HL-60 (cell line): ENCODE measurements around the gene FKBP7.

Experiments
- DNase-seq, 2 experiments: peaks; one replicate each; pipeline ENCODE4 v3.0.0-alpha.2; 2010 to 2020; ENCODE audit warnings: low read depth in 1 of 2, low spot score in 1 of 2
- H3K27ac ChIP-seq: fragments of 250-450 bp; sonication (Bioruptor Pico); replicated peaks from 2 replicates; pipeline ENCODE4 v1.5.1; 2020; ENCODE audit warnings: mild to moderate bottlenecking, moderate library complexity
- H3K27me3 ChIP-seq: fragments of 250-450 bp; sonication (Bioruptor Pico); 2 replicates; pipeline ENCODE4 v1.5.1; 2021; ENCODE audit warnings: mild to moderate bottlenecking, moderate library complexity; ENCODE audit not compliant: insufficient read depth, poor library complexity, severe bottlenecking
- H3K4me3 ChIP-seq: replicated peaks from 2 replicates; pipeline ENCODE4 v1.5.1; 2011; ENCODE audit warnings: mild to moderate bottlenecking, control low read depth, low read length; ENCODE audit not compliant: insufficient read depth
- GABPA ChIP-seq: IDR thresholded peaks from 2 replicates; pipeline ENCODE4 v1.6.1; 2012; ENCODE audit warnings: low read depth
- POLR2AphosphoS5 ChIP-seq: IDR thresholded peaks from 2 replicates; pipeline ENCODE4 v1.6.1; 2012; ENCODE audit warnings: low read depth
- SPI1 ChIP-seq: IDR thresholded peaks from 2 replicates; pipeline ENCODE4 v1.6.1; 2012; ENCODE audit warnings: low read depth, mild to moderate bottlenecking, borderline replicate concordance
- TF ChIP-seq, protein P1 (sequence below): IDR thresholded peaks from 2 replicates; pipeline ENCODE4 v1.6.1; 2012; ENCODE audit warnings: low read depth; ENCODE audit not compliant: insufficient replicate concordance
- TF ChIP-seq, protein P2 (sequence below): IDR thresholded peaks from one replicate; pipeline ENCODE4 v1.5.1; 2011; ENCODE audit warnings: low read length, control low read depth, inconsistent platforms; ENCODE audit not compliant: insufficient read depth

FKBP7 gene

DNA sequence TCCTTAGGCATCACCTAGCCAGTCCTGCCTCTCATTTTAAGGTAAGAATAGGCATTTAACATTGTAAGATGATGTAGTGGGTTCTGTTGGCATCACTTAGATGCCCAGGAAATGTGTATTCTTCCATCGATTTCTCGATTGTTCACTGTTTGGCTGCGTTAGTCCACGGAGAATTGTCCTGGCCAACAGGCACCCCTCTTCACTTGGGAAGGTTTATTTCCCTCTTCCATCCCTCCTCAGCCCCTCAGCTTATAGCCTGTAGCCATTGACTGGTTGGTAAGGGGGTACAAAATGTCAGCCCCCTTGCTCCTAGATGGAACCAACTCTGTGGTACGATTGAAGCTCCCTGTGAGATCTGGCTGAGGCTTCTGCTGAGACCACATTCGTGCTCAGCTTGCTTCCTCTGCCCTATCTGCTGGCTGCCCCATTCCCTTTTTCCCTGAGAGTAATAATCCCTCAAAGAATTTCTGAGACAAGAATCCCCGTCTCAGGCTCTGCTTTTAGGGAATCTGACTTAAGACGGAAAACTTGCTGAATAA lies 45.3 kb upstream of the FKBP7 start:
- H3K4me3 ChIP-seq = no peak overlapping the region
- TF ChIP-seq SPI1 (no peak), POLR2AphosphoS5 (no peak), GABPA (no peak)
- TF ChIP-seq, protein P1, sequence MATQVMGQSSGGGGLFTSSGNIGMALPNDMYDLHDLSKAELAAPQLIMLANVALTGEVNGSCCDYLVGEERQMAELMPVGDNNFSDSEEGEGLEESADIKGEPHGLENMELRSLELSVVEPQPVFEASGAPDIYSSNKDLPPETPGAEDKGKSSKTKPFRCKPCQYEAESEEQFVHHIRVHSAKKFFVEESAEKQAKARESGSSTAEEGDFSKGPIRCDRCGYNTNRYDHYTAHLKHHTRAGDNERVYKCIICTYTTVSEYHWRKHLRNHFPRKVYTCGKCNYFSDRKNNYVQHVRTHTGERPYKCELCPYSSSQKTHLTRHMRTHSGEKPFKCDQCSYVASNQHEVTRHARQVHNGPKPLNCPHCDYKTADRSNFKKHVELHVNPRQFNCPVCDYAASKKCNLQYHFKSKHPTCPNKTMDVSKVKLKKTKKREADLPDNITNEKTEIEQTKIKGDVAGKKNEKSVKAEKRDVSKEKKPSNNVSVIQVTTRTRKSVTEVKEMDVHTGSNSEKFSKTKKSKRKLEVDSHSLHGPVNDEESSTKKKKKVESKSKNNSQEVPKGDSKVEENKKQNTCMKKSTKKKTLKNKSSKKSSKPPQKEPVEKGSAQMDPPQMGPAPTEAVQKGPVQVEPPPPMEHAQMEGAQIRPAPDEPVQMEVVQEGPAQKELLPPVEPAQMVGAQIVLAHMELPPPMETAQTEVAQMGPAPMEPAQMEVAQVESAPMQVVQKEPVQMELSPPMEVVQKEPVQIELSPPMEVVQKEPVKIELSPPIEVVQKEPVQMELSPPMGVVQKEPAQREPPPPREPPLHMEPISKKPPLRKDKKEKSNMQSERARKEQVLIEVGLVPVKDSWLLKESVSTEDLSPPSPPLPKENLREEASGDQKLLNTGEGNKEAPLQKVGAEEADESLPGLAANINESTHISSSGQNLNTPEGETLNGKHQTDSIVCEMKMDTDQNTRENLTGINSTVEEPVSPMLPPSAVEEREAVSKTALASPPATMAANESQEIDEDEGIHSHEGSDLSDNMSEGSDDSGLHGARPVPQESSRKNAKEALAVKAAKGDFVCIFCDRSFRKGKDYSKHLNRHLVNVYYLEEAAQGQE = no peak
- no peak for DNase-seq
- H3K27me3 ChIP-seq = no peaks in the 10 kb centered on the region
- no peak overlapping the region for H3K27ac ChIP-seq

DNA sequence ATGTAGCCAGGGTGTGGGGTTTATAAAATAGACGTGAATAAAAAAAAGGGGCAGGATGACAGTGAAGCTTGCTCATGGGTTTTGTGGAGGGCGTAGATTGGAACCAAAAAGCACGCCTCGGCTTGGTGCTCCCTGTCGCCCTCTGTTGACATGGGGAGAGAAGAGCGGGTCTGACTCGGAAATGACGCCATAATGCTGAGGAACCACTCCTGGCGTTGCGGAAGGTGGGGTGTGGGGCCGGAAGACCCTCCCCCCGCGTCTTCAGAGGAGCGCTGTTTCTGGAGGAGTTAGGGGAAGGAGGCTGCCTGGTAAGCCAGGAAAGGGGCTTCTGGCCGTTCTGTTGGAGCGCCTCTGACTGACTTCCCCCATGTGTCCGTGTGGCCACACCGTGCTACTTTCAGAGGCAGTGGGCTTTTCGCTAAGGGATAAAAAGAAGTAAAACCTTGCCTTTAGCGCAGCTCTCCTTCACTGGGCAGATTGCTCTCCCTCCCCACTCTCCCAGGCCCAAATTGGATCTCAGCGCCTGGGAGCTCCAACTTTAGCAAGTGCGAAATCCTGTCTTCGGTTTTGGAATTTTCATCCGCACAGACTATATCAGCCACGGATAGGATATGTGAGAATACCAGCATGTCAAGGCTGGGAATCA lies 44.7 kb upstream of the FKBP7 start:
- TF ChIP-seq SPI1 = no peak
- TF ChIP-seq GABPA = no peak
- TF ChIP-seq, protein P2, sequence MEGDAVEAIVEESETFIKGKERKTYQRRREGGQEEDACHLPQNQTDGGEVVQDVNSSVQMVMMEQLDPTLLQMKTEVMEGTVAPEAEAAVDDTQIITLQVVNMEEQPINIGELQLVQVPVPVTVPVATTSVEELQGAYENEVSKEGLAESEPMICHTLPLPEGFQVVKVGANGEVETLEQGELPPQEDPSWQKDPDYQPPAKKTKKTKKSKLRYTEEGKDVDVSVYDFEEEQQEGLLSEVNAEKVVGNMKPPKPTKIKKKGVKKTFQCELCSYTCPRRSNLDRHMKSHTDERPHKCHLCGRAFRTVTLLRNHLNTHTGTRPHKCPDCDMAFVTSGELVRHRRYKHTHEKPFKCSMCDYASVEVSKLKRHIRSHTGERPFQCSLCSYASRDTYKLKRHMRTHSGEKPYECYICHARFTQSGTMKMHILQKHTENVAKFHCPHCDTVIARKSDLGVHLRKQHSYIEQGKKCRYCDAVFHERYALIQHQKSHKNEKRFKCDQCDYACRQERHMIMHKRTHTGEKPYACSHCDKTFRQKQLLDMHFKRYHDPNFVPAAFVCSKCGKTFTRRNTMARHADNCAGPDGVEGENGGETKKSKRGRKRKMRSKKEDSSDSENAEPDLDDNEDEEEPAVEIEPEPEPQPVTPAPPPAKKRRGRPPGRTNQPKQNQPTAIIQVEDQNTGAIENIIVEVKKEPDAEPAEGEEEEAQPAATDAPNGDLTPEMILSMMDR = no peak
- TF ChIP-seq POLR2AphosphoS5 = no peak
- TF ChIP-seq, protein P1 = no peak
- DNase-seq = no peak
- Histone ChIP-seq H3K27ac (no peak overlapping the region), H3K27me3 (no peaks in the 10 kb centered on the region), H3K4me3 (no peak overlapping the region)

DNA sequence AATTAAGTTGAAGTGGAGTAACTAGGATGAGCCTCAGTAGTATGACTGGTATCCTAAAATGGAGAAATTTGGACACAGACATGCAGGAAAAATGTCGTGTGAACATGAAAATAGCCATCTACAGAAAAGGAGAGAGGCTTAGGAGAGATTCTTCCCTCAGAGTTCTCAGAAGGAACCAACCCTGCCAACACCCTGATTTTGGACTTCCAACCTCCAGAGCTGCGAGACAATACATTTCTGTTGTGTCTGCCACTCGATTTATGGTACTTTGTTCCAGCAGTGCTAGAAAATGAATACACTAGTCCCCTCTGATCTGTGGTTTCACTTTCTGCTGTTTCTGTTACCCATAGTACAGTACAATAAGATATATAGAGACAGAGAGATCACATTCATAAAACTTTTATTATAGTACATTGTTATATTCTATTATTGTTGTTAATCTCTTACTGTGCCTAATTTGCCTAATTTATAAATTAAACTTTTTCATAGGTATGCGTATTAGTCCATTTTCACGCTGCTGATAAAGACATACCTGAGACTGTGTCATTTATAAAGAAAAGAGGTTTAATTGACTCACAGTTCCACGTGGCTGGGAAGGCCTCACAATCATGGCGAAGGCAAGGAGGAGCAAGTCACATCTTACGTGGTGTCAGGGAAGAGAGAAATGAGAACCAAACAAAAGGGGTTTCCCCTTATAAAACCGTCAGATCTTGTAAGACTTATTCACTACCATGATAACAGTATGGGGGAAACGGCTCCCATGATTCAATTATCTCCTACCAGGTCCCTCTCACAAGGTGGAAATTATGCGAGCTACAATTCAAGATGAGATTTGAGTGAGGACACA lies 43.1 kb upstream of the FKBP7 start:
- no peak for DNase-seq
- TF ChIP-seq GABPA = no peak
- TF ChIP-seq SPI1 = no peak
- TF ChIP-seq POLR2AphosphoS5 = no peak
- TF ChIP-seq, protein P1 = no peak
- TF ChIP-seq, protein P2 = no peak
- Histone ChIP-seq H3K4me3 (no peak overlapping the region), H3K27ac (no peak overlapping the region), H3K27me3 (no peaks in the 10 kb centered on the region)
